CD14-positive monocyte (primary cell): ENCODE data around the gene SPTLC2. TPM values are rescaled to one million over a fixed set of nuclear protein-coding genes. Genes with fewer than 3 reads are reported as not detected.

ENCODE experiments used
- DNase-seq, 3 donors: peaks; one replicate each; pipeline ENCODE4 v3.0.0-alpha.2; 2011 to 2022
- H2AFZ ChIP-seq: 2 replicates; pipeline ENCODE4 v1.6.0; 2012; ENCODE audit warnings: mild to moderate bottlenecking, low read depth, low read length, inconsistent platforms; ENCODE audit not compliant: insufficient read depth, poor library complexity, severe bottlenecking
- H3K27ac ChIP-seq, 2 donors: 1 replicate in 1 of 2; 2 replicates in 1 of 2; pipeline ENCODE4 v1.5.1; 2012 to 2013; ENCODE audit warnings: low read length in 2 of 2, control low read depth in 1 of 2, inconsistent platforms in 1 of 2, low read depth in 1 of 2, mild to moderate bottlenecking in 1 of 2
- H3K27me3 ChIP-seq, 2 donors: one replicate each; pipeline versions ENCODE4 v1.6.0 to v1.6.1; 2011 to 2013; ENCODE audit warnings: low read length in 2 of 2; ENCODE audit not compliant: control insufficient read depth in 2 of 2, insufficient read depth in 2 of 2
- H3K36me3 ChIP-seq, 2 donors: replicated peaks in 1 of 2; 1 replicate in 1 of 2; 2 replicates in 1 of 2; pipeline versions ENCODE4 v1.5.1 to v1.6.1; 2012 to 2013; ENCODE audit warnings: low read length in 2 of 2, control low read depth in 1 of 2, inconsistent platforms in 1 of 2, mild to moderate bottlenecking in 1 of 2; ENCODE audit not compliant: insufficient read depth in 2 of 2, control insufficient read depth in 1 of 2
- H3K4me1 ChIP-seq, 2 donors: 1 replicate in 1 of 2; 2 replicates in 1 of 2; pipeline versions ENCODE4 v1.5.1 to v1.6.1; 2012 to 2013; ENCODE audit warnings: low read length in 2 of 2, control low read depth in 1 of 2, inconsistent platforms in 1 of 2, mild to moderate bottlenecking in 1 of 2, moderate library complexity in 1 of 2; ENCODE audit not compliant: insufficient read depth in 2 of 2, control insufficient read depth in 1 of 2
- H3K4me2 ChIP-seq: replicated peaks from 2 replicates; pipeline ENCODE3; 2012; ENCODE audit warnings: low read length, moderate library complexity, mild to moderate bottlenecking; ENCODE audit not compliant: poor library complexity, severe bottlenecking; ENCODE audit errors: extremely low read depth
- H3K4me3 ChIP-seq, 3 experiments: fragments of 200-600 bp in 1 of 3; sonication (generic) in 1 of 3; replicated peaks in 1 of 3; 1 replicate in 2 of 3; 2 replicates in 1 of 3; pipeline ENCODE4 v1.5.1; 2011 to 2013; ENCODE audit warnings: low read length in 3 of 3, mild to moderate bottlenecking in 3 of 3, control low read depth in 2 of 3, low read depth in 2 of 3, inconsistent platforms in 1 of 3, moderate library complexity in 1 of 3
- H3K79me2 ChIP-seq: 2 replicates; pipeline ENCODE4 v1.6.0; 2012; ENCODE audit warnings: mild to moderate bottlenecking, control low read depth, inconsistent platforms, low read length, moderate library complexity; ENCODE audit not compliant: insufficient read depth
- H3K9ac ChIP-seq: 2 replicates; pipeline ENCODE4 v1.6.0; 2017; ENCODE audit warnings: low read length, mild to moderate bottlenecking; ENCODE audit not compliant: insufficient read depth, poor library complexity, severe bottlenecking
- H3K9me3 ChIP-seq, 2 donors: replicated peaks in 1 of 2; 1 replicate in 1 of 2; 2 replicates in 1 of 2; pipeline versions ENCODE4 v1.5.1 to v1.6.1; 2012 to 2013; ENCODE audit warnings: low read length in 2 of 2, control low read depth in 1 of 2; ENCODE audit not compliant: control insufficient read depth in 1 of 2, insufficient read depth in 1 of 2
- H4K20me1 ChIP-seq: 2 replicates; pipeline ENCODE4 v1.6.0; 2012; ENCODE audit warnings: mild to moderate bottlenecking, low read length, control low read depth, moderate library complexity; ENCODE audit not compliant: insufficient read depth
- H3K27ac Mint-ChIP-seq, 7 donors: one replicate each; pipeline ENCODE4 v1.8.0; 2020; ENCODE audit warnings: mild to moderate bottlenecking in 7 of 7, mixed read lengths in 7 of 7, moderate library complexity in 6 of 7, inconsistent platforms in 2 of 7
- H3K27me3 Mint-ChIP-seq, 3 donors: one replicate each; pipeline ENCODE4 v1.8.0; 2021 to 2022; ENCODE audit warnings: low read depth in 3 of 3, mild to moderate bottlenecking in 3 of 3, mixed read lengths in 3 of 3, moderate library complexity in 3 of 3, inconsistent platforms in 1 of 3
- H3K36me3 Mint-ChIP-seq, 2 donors: one replicate each; pipeline ENCODE4 v1.8.0; 2020; ENCODE audit warnings: mixed read lengths in 2 of 2, inconsistent platforms in 1 of 2, mild to moderate bottlenecking in 1 of 2
- H3K4me1 Mint-ChIP-seq: one replicate; pipeline ENCODE4 v1.8.0; 2020; ENCODE audit warnings: mild to moderate bottlenecking, mixed read lengths
- H3K4me3 Mint-ChIP-seq, 2 donors: one replicate each; pipeline ENCODE4 v1.8.0; 2020; ENCODE audit warnings: mild to moderate bottlenecking in 2 of 2, mixed read lengths in 2 of 2, moderate library complexity in 1 of 2
- H3K9me3 Mint-ChIP-seq, 7 donors: one replicate each; pipeline ENCODE4 v1.8.0; 2020 to 2022; ENCODE audit warnings: mixed read lengths in 7 of 7, mild to moderate bottlenecking in 6 of 7, moderate library complexity in 6 of 7, inconsistent platforms in 2 of 7
- WGBS: methylation state at CpG from one replicate; pipeline ENCODE4 v1.1.5; 2013; ENCODE audit warnings: missing lambda C conversion rate; ENCODE audit not compliant: insufficient coverage; 5-methylcytosine and 5-hydroxymethylcytosine counted together
- intact Hi-C, 2 donors: fragments of 100-400 bp; cut with micrococcal nuclease; formaldehyde crosslinking; loops; one replicate each; pipeline versions ENCODE4 v1.15.0 to v1.15.1; 2023
- polyA plus RNA-seq, 3 donors: library from polyadenylated mRNA; depleted of rRNA in 1 of 3; unstranded in 2 of 3; stranded (reverse) in 1 of 3; fragments of 300-500 nt in 2 of 3; fragments of >200 nt in 1 of 3; fragmentation: Illumina TruSeq in 2 of 3; gene quantifications; 1 replicate in 2 of 3; 2 replicates in 1 of 3; pipeline ENCODE4 v1.2.3, GENCODE V29; 2012 to 2021
- TF ChIP-seq, protein P1 (sequence below): fragments of 200-600 bp; IDR thresholded peaks from one replicate; pipeline ENCODE4 v1.8.0; 2022; ENCODE audit warnings: antibody characterized with exemption, mild to moderate bottlenecking

Gene SPTLC2
- polyA plus RNA-seq, 3 donors = 38.1 to 81.9 (median 73.1) TPM

DNA sequence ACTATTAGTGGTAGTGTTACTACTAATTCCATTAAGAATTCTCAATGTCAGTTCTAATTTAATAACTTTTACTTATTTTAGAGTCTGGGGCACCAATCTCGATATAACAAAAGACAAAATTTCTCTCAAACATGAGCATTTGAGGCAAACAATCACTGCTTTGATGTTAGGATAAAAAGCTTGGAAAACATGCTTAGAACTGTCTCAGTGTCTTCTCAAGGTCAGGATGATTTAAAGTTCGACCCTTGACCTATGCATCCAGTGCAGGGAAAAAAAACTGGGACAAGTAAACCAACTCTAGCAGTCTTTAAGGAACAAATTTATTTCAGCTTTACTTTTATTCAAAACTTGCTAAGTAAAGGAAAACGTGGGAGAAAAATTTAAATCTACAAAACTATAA, 31.1 kb downstream of the SPTLC2 start:
- Histone ChIP-seq H3K9me3 (no peaks in the 10 kb centered on the region), H3K27ac (no peak overlapping the region), H3K4me3 (no peak overlapping the region), H3K79me2 (peaks cover 99% of the 10 kb centered on the region), H4K20me1 (peaks cover 57% of the 10 kb centered on the region), H3K36me3 (peaks cover 2 to 12% of the 10 kb centered on the region in 2 donors), H2AFZ (no peak overlapping the region), H3K9ac (no peak overlapping the region), H3K27me3 (no peaks in the 10 kb centered on the region), H3K4me1 (peaks cover 25 to 47% of the 10 kb centered on the region in 2 donors), H3K4me2 (no peak overlapping the region)
- 100% methylated on average over 1 of the region's 3 CpGs for WGBS
- H3K27me3 Mint-ChIP-seq = peaks cover 0 to 2% (median 0%) of the 10 kb centered on the region in 3 donors
- H3K4me3 Mint-ChIP-seq = no peak overlapping the region
- H3K9me3 Mint-ChIP-seq = no peaks in the 10 kb centered on the region
- peaks cover 54% of the 10 kb centered on the region for H3K4me1 Mint-ChIP-seq
- peak overlapping the region in 1 of 7 donors; percentile 11 for H3K27ac Mint-ChIP-seq
- peaks cover 21 to 33% of the 10 kb centered on the region in 2 donors for H3K36me3 Mint-ChIP-seq
- DNase-seq = no peak
- TF ChIP-seq, protein P1, sequence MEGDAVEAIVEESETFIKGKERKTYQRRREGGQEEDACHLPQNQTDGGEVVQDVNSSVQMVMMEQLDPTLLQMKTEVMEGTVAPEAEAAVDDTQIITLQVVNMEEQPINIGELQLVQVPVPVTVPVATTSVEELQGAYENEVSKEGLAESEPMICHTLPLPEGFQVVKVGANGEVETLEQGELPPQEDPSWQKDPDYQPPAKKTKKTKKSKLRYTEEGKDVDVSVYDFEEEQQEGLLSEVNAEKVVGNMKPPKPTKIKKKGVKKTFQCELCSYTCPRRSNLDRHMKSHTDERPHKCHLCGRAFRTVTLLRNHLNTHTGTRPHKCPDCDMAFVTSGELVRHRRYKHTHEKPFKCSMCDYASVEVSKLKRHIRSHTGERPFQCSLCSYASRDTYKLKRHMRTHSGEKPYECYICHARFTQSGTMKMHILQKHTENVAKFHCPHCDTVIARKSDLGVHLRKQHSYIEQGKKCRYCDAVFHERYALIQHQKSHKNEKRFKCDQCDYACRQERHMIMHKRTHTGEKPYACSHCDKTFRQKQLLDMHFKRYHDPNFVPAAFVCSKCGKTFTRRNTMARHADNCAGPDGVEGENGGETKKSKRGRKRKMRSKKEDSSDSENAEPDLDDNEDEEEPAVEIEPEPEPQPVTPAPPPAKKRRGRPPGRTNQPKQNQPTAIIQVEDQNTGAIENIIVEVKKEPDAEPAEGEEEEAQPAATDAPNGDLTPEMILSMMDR = no peak
- intact Hi-C loops = no loop called here

DNA sequence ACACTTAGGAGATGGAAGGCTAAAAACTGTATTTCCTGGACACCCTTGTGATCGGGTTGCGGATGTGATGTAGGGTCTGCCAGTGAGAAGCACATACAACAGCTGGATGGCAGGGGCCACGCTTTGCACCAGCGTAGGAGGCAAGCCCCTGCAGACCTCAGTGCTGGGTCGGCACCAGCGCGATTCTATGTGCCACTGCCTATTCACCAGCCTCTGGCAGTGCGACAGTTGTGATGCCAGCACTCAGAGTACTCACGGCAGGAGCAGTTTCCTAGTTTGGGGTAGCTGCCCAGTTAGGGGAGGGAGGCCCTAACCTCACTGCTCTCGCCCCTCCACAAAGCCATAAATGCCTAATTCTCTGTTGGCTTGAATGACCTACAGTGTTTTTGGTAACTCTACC, 31.6 kb downstream of the SPTLC2 start:
- Mint-ChIP-seq H3K27me3 (peaks cover 0 to 2% (median 0%) of the 10 kb centered on the region in 3 donors), H3K4me1 (peaks cover 50% of the 10 kb centered on the region), H3K27ac (peak overlapping the region in 1 of 7 donors; percentile 3), H3K4me3 (no peak overlapping the region), H3K36me3 (peaks cover 22 to 29% of the 10 kb centered on the region in 2 donors), H3K9me3 (no peaks in the 10 kb centered on the region)
- Histone ChIP-seq H4K20me1 (peaks cover 63% of the 10 kb centered on the region), H3K36me3 (peaks cover 2 to 12% of the 10 kb centered on the region in 2 donors), H3K9ac (peak overlapping the region; percentile 8), H3K4me1 (peaks cover 20 to 41% of the 10 kb centered on the region in 2 donors), H3K27ac (peak overlapping the region in 1 of 2 donors; percentile 45), H3K4me3 (no peak overlapping the region), H3K4me2 (no peak overlapping the region), H2AFZ (no peak overlapping the region), H3K9me3 (no peaks in the 10 kb centered on the region), H3K79me2 (peaks cover 99% of the 10 kb centered on the region), H3K27me3 (no peaks in the 10 kb centered on the region)
- TF ChIP-seq, protein P1 = no peak
- intact Hi-C loops = no loop called here
- WGBS = 75% methylated on average over 8 of the region's 10 CpGs
- no peak for DNase-seq
